Pancreas (tissue), 10 donors: ENCODE measurements around the gene OTOA. TPM values are rescaled to one million over a fixed set of nuclear protein-coding genes. Genes with fewer than 3 reads are reported as not detected.
"Not testable (repeated sequence)": the region's sequence is repeated elsewhere in the genome, so short reads cannot be mapped to it uniquely, and the experiment has no call there.

Experiments
- ATAC-seq, 4 donors: fragments of 200-7000 bp; cut with Tn5 transposase; one replicate each; pipeline versions ENCODE4 v1.8.0 to v1.9.1; 2020; ENCODE audit warnings: mild to moderate bottlenecking in 4 of 4, moderate library complexity in 4 of 4
- DNase-seq, 6 donors: peaks; one replicate each; pipeline ENCODE4 v3.0.0-alpha.2; 2020
- FAIRE-seq: peaks from 2 replicates; lab custom pipeline; 2012; peaks lifted over from hg19 to GRCh38; lab: Jason Lieb, UNC
- H3K27ac ChIP-seq, 4 donors: fragments of 200-600 bp; sonication (generic); 1 replicate in 3 of 4; 2 replicates in 1 of 4; pipeline versions ENCODE4 v1.5.0 to v1.8.0; 2020
- H3K27me3 ChIP-seq, 4 donors: fragments of 200-600 bp; one replicate each; pipeline ENCODE4 v1.8.0; 2021
- H3K36me3 ChIP-seq, 3 donors: fragments of 200-600 bp; sonication (generic) in 1 of 3; one replicate each; pipeline versions ENCODE4 v1.5.0 to v1.8.0; 2020 to 2021
- H3K4me1 ChIP-seq, 3 donors: fragments of 200-600 bp; one replicate each; pipeline ENCODE4 v1.8.0; 2021
- H3K4me3 ChIP-seq, 4 donors: fragments of 200-600 bp; sonication (generic) in 2 of 4; one replicate each; pipeline versions ENCODE4 v1.5.0 to v1.8.0; 2020 to 2021
- H3K9me3 ChIP-seq, 4 donors: fragments of 200-600 bp; one replicate each; pipeline ENCODE4 v1.8.0; 2021
- WGBS, 2 donors: extraction: QIAGEN DNeasy Blood & Tissue Kit; methylation state at CpG; one replicate each; pipeline ENCODE4 v1.1.7; 2013; 5-methylcytosine and 5-hydroxymethylcytosine counted together
- intact Hi-C, 3 donors: fragments of 100-400 bp; cut with DNase I; formaldehyde crosslinking; loops; one replicate each; pipeline versions ENCODE4 v1.11.1 to v1.14.2; 2022
- polyA plus RNA-seq, 2 donors: library from polyadenylated mRNA; stranded (reverse); fragments of 200-250 nt; gene quantifications; one replicate each; pipeline ENCODE4 v1.2.3, GENCODE V29; 2013
- total RNA-seq, 6 donors: library from RNA; stranded (reverse); fragmentation: NEBNext Ultra II Directional in 4 of 6; extraction: Animal tissue kit (Norgen Biotek cat#: 25700) in 4 of 6; gene quantifications; one replicate each; pipeline versions ENCODE4 v1.2.1 to v1.2.4, GENCODE V29; 2021 to 2023
- TF ChIP-seq, protein P1 (sequence below), 4 donors: fragments of 200-600 bp; sonication (generic) in 3 of 4; IDR thresholded peaks; one replicate each; pipeline versions ENCODE4 v1.5.0 to v1.8.0; 2021; ENCODE audit warnings: antibody characterized with exemption in 4 of 4
- donor health status: healthy with polysubstance abuse.
- donor health status: DM: no; HTN: no; CAD: no; lungs with moderate emphysema.
- donor health status: DM: no; HTN: no; CAD: no.
- donor health status: control.
- donor health status: control.
- donor health status: Bipolar disorder and iron deficiency.
- donor health status: DM: yes; HTN: yes; CAD: no.
- donor health status: DM: no; HTN: no; CAD: no.
- donor health status: DM: no; HTN: no; CAD: no.
- donor health status: DM: yes; HTN: yes; CAD: no.

OTOA gene
- total and polyA plus RNA-seq, 8 donors: 0.04 to 0.50 (median 0.12) TPM; not detected in 4

DNA sequence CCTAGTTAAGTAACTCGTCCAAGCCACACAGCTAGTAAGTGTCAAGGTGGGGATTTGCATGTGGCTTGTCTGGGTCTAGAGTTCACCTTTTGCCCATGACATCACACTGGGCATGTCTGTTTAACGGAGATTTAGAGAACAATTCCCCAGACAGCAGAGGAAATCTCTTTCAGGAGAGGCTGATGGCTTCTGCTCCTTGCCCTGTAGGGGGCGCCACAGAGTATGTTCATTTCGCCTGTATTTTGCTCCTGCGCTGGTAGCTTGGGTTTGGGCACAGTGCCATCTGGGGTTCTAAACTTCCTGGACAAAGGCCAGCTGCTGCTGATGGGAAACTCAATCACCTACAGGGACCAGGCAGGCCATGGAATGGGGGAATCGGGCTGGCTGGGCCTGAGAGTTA lies 20.4 kb downstream of the OTOA start:
- ATAC-seq (no peak), DNase-seq (peak in 2 of 6 donors; percentile 11 to 33), FAIRE-seq (no peak)
- Histone ChIP-seq H3K36me3 (no peaks in the 10 kb centered on the region), H3K27me3 (no peaks in the 10 kb centered on the region), H3K4me1 (no peaks in the 10 kb centered on the region), H3K27ac (no peak overlapping the region), H3K4me3 (no peak overlapping the region), H3K9me3 (no peaks in the 10 kb centered on the region)
- TF ChIP-seq, protein P1, sequence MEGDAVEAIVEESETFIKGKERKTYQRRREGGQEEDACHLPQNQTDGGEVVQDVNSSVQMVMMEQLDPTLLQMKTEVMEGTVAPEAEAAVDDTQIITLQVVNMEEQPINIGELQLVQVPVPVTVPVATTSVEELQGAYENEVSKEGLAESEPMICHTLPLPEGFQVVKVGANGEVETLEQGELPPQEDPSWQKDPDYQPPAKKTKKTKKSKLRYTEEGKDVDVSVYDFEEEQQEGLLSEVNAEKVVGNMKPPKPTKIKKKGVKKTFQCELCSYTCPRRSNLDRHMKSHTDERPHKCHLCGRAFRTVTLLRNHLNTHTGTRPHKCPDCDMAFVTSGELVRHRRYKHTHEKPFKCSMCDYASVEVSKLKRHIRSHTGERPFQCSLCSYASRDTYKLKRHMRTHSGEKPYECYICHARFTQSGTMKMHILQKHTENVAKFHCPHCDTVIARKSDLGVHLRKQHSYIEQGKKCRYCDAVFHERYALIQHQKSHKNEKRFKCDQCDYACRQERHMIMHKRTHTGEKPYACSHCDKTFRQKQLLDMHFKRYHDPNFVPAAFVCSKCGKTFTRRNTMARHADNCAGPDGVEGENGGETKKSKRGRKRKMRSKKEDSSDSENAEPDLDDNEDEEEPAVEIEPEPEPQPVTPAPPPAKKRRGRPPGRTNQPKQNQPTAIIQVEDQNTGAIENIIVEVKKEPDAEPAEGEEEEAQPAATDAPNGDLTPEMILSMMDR (IDR thresholded peaks at IDR 0.05): peak in 2 of 4 donors; percentile 16 to 17
- intact Hi-C loops: no loop called here
- 26 to 33% methylated on average over 6 of the region's 6 CpGs for WGBS, 2 donors

DNA sequence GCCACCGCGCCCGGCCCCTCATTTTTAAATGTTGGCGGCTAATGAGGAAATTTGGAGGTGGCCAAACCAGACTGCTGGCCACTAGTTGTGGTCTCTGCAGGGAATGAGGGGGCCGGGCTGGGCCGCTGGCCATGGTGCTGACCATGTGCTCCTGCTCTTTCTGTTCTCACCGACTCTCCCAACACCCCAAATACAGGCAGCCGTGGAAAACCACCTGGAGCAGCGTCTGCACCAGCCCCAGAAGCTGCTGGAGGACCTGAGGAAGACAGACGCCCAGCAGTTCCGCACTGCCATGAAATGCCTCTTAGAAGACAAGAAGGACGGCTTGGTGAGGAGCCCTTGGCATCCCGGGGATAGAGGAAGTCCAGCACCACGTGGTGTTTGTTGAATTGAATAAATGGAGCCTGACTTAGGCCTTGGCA lies 21.3 kb downstream of the OTOA start:
- DNase-seq (no peak), ATAC-seq (no peak), FAIRE-seq (no peak)
- TF ChIP-seq, protein P1 (IDR thresholded peaks at IDR 0.05): no peak
- 45 to 46% methylated on average over 14 of the region's 14 CpGs for WGBS, 2 donors
- no peaks in the 10 kb centered on the region for H3K27me3 ChIP-seq
- intact Hi-C loops: no loop called here
- no peak overlapping the region for H3K27ac ChIP-seq
- H3K36me3 ChIP-seq: no peaks in the 10 kb centered on the region
- H3K4me1 ChIP-seq: no peaks in the 10 kb centered on the region
- no peak overlapping the region for H3K4me3 ChIP-seq
- H3K9me3 ChIP-seq: no peaks in the 10 kb centered on the region

DNA sequence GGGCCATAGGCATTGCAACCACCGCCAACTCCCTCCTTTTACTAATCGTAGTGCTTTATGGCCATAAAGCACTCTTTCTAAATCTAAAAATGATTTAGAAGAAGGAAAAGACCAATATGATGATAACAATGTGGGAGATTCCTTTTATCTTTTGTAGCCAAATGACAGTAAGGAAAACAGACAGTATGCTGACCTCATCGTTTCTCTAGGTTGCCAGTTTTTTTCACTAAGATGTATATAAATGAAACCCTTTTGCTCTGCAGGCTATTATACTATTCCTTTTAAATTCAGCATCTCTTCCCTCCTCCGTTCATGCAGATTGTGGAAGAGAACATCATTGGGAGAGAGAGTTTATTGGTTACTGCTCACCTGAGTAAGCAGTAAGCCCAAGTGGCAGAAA lies 25.3 kb downstream of the OTOA start:
- WGBS, 2 donors: 53 to 71% methylated on average over 4 of the region's 4 CpGs
- H3K4me1 ChIP-seq: no peaks in the 10 kb centered on the region
- DNase-seq: no peak
- no peaks in the 10 kb centered on the region for H3K9me3 ChIP-seq
- no peak overlapping the region for H3K4me3 ChIP-seq
- no peak overlapping the region for H3K27ac ChIP-seq
- no peak for ATAC-seq
- no peaks in the 10 kb centered on the region for H3K27me3 ChIP-seq
- no peak for FAIRE-seq
- TF ChIP-seq, protein P1 (IDR thresholded peaks at IDR 0.05): no peak
- intact Hi-C loops: no loop called here
- H3K36me3 ChIP-seq: no peaks in the 10 kb centered on the region

DNA sequence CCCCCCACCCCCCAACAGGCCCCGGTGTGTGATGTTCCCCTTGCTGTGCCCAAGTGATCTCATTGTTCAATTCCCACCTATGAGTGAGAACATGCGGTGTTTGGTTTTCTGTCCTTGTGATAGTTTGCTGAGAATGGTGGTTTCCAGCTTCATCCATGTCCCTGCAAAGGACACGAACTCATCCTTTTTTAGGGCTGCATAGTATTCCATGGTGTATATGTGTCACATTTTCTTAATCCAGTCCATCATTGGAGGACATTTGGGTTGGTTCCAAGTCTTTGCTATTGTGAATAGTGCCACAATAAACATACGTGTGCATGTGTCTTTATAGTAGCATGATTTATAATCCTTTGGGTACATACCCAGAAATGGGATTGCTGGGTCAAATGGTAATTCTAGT lies 27.2 kb downstream of the OTOA start:
- WGBS, 2 donors: 66 to 75% methylated on average over 4 of the region's 4 CpGs
- FAIRE-seq, H3K9me3 ChIP-seq, intact Hi-C loops, H3K27me3 ChIP-seq, ATAC-seq, DNase-seq, H3K4me3 ChIP-seq, H3K4me1 ChIP-seq, H3K27ac ChIP-seq, H3K36me3 ChIP-seq: not testable (repeated sequence)

DNA sequence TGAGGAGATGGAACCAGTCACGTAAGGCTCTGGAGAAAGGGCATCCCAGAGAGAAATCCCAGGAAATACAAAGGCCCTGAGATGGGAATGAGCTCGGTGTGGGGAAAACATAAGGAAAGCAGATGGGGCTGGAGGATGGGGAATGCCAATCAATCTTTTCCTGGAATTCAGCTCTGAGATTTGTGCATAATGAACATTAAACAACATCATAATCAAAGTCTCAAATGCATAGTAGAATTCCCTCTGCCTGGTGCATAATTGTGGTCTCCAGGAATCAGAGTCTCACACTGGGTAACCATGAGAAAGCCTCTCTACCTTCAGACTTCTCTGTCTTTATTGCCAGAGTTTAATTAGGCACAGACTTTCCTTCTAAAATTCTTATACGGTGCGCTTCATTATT lies 30.8 kb downstream of the OTOA start:
- Histone ChIP-seq H3K27ac (no peak overlapping the region), H3K36me3 (no peaks in the 10 kb centered on the region), H3K4me3 (no peak overlapping the region), H3K27me3 (no peaks in the 10 kb centered on the region), H3K4me1 (no peaks in the 10 kb centered on the region), H3K9me3 (no peaks in the 10 kb centered on the region)
- FAIRE-seq (no peak), ATAC-seq (no peak), DNase-seq (no peak)
- 73 to 89% methylated on average over 4 of the region's 4 CpGs for WGBS, 2 donors
- intact Hi-C loops: no loop called here
- TF ChIP-seq, protein P1 (IDR thresholded peaks at IDR 0.05): no peak
